HG02610 (cell line): ENCODE results near the gene CDH26.

ENCODE experiments used
- ATAC-seq: cut with Tn5 transposase; IDR thresholded peaks from one replicate; pipeline ENCODE4 v1.9.1; 2021; ENCODE audit warnings: mild to moderate bottlenecking, moderate library complexity; ENCODE audit not compliant: unreplicated experiment

Gene CDH26

GRCh38 chr20:59958123-59958522 lies at the start of gene CDH26:
Gene CDH26, plus strand, starts transcription at chr20:59958423. Its CDS starts 304 bp downstream, at chr20:59958727.
- ATAC-seq: no peak

DNA sequence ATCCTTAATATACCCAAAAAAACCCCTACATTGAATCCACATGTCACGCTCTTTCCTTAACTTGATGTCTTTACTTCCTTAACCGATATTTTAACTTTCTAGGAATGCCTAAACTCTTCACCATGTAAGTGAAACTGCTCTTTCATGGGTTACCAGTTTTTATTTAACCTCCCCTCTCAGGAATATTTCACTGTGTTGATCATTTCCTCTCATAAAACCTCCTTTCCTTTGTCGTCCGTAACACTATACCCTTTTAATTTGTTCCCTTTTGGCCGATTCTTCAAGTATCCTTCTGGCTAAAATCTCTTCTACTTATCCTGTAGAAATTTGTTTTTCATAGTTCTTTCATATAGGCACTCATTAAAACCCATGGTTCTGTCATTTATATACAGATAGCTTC lies 49.4 kb upstream of the CDH26 start:
- no peak for ATAC-seq

GRCh38 chr20:59911041-59911440 lies 47.2 kb upstream of the CDH26 start:
- no peak for ATAC-seq

DNA sequence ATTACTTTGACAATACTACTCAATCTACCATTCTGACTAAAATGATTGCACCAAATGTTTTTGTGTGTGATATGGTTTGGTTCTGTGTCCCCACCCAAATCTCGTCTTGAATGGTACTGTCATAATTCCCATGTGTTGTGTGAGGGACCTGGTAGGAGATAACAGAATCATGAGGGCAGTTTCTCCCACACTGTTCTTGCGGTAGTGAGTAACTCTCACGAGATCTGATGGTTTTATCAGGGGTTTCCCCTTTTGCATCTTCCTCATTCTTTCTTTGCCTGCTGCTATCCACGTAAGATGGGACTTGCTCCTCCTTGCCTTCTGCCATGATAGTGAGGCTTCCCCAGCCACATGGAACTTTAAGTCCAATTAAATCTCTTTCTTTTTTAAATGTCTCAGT lies 45.6 kb upstream of the CDH26 start:
- no peak for ATAC-seq

GRCh38 chr20:59920944-59921343 lies 37.3 kb upstream of the CDH26 start:
- ATAC-seq: no peak

DNA sequence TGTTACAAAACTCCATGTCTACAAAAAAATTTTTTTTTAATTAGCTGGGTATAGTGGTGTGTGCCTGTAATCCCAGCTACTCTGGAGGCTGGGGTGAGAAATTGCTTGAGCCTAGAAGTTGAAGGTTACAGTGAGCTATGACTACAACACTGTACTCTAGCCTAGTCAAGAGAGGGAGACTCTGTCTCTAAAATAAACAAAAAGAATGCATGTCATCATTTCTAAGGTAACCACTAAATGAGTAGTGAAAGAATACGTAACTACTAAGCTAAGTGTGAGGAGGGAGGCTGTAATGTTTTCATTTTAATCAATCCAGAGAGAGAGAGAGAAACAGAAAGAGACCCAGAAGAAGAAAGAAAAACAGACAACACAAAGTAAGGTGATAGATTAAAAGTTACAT lies 34.7 kb upstream of the CDH26 start:
- no peak for ATAC-seq

DNA sequence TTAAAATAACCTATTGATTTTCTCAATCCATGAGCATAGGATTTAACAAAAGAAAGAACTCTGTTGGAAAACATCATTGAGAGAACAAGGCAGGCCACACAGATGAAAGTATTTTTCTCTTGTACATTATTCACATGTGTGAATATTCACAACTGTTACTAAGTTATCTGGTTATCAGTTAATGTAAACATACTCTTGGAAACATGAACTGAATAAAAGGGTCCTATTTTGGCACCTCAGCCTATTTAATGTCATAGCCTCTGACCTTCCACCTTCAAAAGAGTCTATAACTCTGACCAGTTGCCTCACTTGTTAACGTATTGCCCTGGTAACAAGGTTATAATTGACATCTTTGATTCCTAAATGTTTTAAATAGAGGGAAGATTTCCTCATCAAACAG lies 32.9 kb upstream of the CDH26 start:
- ATAC-seq: no peak

- no peak for ATAC-seq
These were observed 32.3 kb upstream of the CDH26 start for GRCh38 chr20:59925899-59926298.

DNA sequence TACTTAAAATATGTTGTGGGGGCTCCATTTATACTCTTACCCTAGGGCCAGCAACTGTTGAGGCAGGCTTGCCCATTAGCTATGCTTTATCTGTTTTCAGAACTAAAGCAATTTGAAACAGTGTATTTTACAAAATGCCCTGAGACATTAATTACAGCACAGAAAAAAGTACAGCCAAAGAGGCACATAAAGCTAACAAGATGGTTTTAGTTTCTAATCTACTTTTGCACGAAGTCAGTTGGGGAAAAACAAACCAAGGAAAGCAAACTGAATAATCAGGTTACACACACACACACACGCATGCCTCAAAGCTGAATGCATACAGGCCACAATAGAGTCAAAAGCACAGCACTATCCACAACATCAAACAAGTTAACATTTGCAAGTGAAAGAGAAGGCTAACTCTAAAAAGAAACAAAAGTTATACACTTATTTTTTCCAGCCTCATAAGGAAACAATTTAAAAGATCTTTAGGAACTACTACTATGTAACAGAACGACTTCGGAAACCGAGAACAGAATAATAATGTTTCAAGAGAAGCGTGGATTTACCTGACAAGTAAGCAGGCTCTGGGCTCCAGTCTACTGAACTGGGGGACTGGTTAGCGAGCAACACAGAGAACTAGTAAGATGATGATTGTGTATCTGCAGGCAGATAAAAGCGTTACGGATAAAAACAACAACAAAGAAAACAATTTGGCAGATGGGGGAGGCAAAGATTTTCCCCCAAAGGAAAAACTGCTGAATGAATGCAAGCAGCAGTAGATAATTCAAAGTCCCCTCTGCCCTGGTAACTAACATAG lies 26.5 kb upstream of the CDH26 start:
- no peak for ATAC-seq

DNA sequence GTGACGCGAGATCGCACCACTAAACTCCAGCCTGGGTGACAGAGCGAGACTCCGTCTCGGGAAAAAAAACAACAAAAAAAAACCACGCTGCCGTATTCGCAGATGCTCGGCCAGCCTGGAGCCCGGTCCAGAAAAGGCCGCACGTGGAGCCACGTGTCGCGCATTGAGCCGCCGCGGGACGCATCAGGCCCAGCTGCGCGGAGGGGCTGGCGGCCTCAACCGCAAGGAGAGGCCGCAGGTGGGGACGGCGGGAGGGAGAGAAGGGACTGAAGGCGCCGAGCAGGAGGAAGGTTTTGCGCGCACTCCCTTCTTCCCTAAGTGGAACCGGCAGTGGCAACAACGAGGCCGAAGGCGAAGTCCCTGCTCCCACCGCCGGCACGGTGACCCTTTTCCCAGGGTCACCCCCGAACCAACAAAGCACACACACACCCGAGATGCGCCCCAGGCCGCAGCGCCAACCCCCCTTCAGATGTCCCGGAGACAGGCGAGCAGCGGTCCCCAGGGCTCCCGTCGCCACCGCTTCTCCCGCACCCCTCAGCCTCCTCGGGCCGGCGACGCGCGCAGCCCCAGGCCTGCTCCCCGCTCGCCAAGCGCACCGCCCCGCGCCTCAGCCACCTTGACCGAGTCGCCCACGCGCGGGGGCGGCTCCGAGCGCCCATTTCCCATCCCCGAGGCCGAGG lies 25.5 kb upstream of the CDH26 start:
- no peak for ATAC-seq

DNA sequence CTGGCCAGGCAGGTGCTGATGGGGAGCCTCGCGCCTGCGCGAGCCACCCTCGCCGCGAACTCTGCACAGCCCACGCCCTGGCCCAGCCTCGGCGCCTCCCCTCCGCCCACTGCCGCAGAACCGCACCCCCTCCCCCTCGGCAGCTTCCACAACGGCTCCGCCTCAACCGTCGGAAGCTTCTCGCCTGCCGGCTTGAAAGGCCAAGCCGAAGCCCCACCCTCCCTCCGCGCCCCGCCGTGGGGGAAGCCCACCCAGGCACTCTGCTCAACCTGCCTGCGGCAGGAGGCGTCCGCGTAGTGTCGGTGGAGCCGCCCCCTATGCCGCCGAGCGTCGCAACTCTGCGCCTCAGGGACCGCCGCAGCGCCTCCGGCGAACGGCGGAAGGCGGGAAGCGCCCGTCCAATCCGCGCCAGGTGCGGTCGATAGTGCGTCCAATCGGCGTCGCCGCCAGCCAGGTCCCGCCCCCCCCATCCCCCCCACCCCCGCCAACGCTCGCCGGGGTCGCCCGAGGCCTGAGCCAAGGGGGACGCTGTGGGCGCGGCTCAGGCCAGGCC lies 24.9 kb upstream of the CDH26 start, which contains the start of gene SYCP2:
Gene SYCP2, minus strand, starts transcription at position 342 of the 553 bp plus-strand sequence. CDS start 11,224 bp downstream, outside the sequence.
- ATAC-seq: no peak

GRCh38 chr20:59933849-59934585 lies 24.2 kb upstream of the CDH26 start:
- peak; percentile 84 for ATAC-seq

GRCh38 chr20:59935457-59936185 lies 22.6 kb upstream of the CDH26 start:
- no peak for ATAC-seq

- no peak for ATAC-seq
These were observed 21.8 kb upstream of the CDH26 start for GRCh38 chr20:59936409-59936808.

DNA sequence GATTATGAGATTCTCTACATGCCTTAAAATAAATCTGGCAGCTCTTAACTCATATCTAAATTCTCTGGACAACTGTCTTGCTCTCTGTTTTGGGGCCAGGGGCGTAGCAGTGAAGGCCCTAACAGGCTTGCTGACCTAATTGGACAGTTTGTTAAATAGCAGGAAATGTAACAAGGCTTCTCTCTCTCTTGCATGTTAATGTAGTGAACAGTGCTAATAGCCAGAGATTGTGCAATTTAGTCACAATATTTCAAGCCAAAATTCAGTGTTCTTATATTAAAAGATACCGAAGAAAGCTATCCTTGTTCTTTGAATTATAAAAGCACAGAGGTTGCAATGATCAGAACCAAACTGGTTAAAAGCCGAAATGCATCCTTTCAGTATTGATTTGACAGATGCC lies 21.1 kb upstream of the CDH26 start:
- ATAC-seq: no peak

- ATAC-seq: no peak
These were observed 20.0 kb upstream of the CDH26 start for GRCh38 chr20:59938221-59938620.

- no peak for ATAC-seq
These were observed 19.5 kb upstream of the CDH26 start for GRCh38 chr20:59938696-59939051.

- ATAC-seq: peak; percentile 24
These were observed 19.0 kb upstream of the CDH26 start for GRCh38 chr20:59939052-59939878.

DNA sequence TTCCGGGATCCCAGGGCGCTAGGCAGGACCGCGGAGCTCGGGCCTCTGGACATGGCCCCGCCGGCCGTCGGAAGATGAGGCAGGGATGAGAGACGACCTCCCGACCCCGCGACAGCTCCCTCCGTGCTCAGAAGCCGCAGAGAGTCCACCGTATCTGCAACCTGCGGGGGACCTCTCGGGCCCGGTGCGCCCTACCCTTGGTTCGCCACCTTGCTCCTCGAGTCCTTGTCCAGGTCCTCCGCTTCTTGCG lies 18.4 kb upstream of the CDH26 start:
- ATAC-seq: peak; percentile 28
